Caco-2 (cell line): ENCODE measurements around the gene EPHX1. TPM values are rescaled to one million over a fixed set of nuclear protein-coding genes. Genes with fewer than 3 reads are reported as not detected.

Experiments
- BruUV-seq: library from RNA; stranded (reverse); fragments of 400-500 nt; replicated peaks from 2 replicates; lab custom pipeline; 2021; lab: Mats Ljungman, UMichigan
- CTCF ChIA-PET: fragments of 300-600 bp; sonication (Branson Sonifier 250); formaldehyde crosslinking; loops from one replicate; lab custom pipeline; 2022; ENCODE audit warnings: antibody characterized with exemption; lab: Charles Lee
- POLR2A ChIA-PET: fragments of 300-600 bp; sonication (Branson Sonifier 250); formaldehyde crosslinking; loops from one replicate; lab custom pipeline; 2022; ENCODE audit warnings: antibody characterized with exemption; lab: Charles Lee
- DNase-seq, 2 experiments: peaks; one replicate each; pipeline versions ENCODE4 v3.0.0 to v3.0.0-alpha.2; 2020 to 2022
- H3K27me3 ChIP-seq: replicated peaks from 2 replicates; pipeline ENCODE4 v1.6.0; 2011; ENCODE audit warnings: low read length; ENCODE audit not compliant: control insufficient read depth, insufficient read depth
- H3K36me3 ChIP-seq: 2 replicates; pipeline ENCODE4 v1.5.1; 2011; ENCODE audit warnings: low read length; ENCODE audit not compliant: control insufficient read depth, insufficient read depth
- H3K4me1 ChIP-seq: fragments of 250-450 bp; sonication (Bioruptor Pico); 2 replicates; pipeline ENCODE4 v1.5.1; 2020; ENCODE audit warnings: mild to moderate bottlenecking
- H3K4me3 ChIP-seq: 2 replicates; pipeline ENCODE4 v1.5.1; 2011; ENCODE audit warnings: low read depth, mild to moderate bottlenecking, control low read depth, low read length
- H3K9me3 ChIP-seq: fragments of 250-450 bp; sonication (Bioruptor Pico); 2 replicates; pipeline ENCODE4 v1.5.1; 2020; ENCODE audit warnings: mild to moderate bottlenecking, moderate library complexity
- H3K27ac Mint-ChIP-seq: one replicate; pipeline ENCODE4 v1.8.0; 2022; ENCODE audit warnings: mixed read lengths; ENCODE audit not compliant: unreplicated experiment
- H3K27me3 Mint-ChIP-seq: one replicate; pipeline ENCODE4 v1.8.0; 2022; ENCODE audit warnings: mixed read lengths; ENCODE audit not compliant: insufficient read depth, unreplicated experiment
- H3K36me3 Mint-ChIP-seq: one replicate; pipeline ENCODE4 v1.8.0; 2022; ENCODE audit warnings: mild to moderate bottlenecking, mixed read lengths; ENCODE audit not compliant: insufficient read depth, unreplicated experiment
- H3K4me1 Mint-ChIP-seq: one replicate; pipeline ENCODE4 v1.8.0; 2022; ENCODE audit warnings: low read depth, mixed read lengths; ENCODE audit not compliant: unreplicated experiment
- H3K4me3 Mint-ChIP-seq: one replicate; pipeline ENCODE4 v1.8.0; 2022; ENCODE audit warnings: mild to moderate bottlenecking, moderate library complexity, mixed read lengths; ENCODE audit not compliant: unreplicated experiment
- H3K9me3 Mint-ChIP-seq: one replicate; pipeline ENCODE4 v1.8.0; 2022; ENCODE audit warnings: mixed read lengths; ENCODE audit not compliant: unreplicated experiment
- intact Hi-C: fragments of 100-400 bp; cut with micrococcal nuclease; formaldehyde crosslinking; loops from one replicate; pipeline ENCODE4 v1.10.0; 2022; ENCODE audit not compliant: unreplicated experiment
- total RNA-seq: library from RNA; stranded (reverse); gene quantifications from 2 replicates; pipeline ENCODE4 v1.2.3, GENCODE V29; 2022
- TF ChIP-seq, protein P1 (sequence below), 2 experiments: fragments of 200-600 bp in 1 of 2; IDR thresholded peaks; 1 replicate in 1 of 2; 2 replicates in 1 of 2; pipeline versions ENCODE4 v1.5.1 to v1.8.0; 2011 to 2022; ENCODE audit warnings: antibody characterized with exemption in 1 of 2, control low read depth in 1 of 2, inconsistent platforms in 1 of 2, low read depth in 1 of 2, low read length in 1 of 2, mild to moderate bottlenecking in 1 of 2, moderate library complexity in 1 of 2; ENCODE audit not compliant: insufficient read depth in 1 of 2, severe bottlenecking in 1 of 2, unreplicated experiment in 1 of 2

The EPHX1 gene
- total RNA-seq, 1 experiment from 2014 or later: 88.5 TPM

DNA sequence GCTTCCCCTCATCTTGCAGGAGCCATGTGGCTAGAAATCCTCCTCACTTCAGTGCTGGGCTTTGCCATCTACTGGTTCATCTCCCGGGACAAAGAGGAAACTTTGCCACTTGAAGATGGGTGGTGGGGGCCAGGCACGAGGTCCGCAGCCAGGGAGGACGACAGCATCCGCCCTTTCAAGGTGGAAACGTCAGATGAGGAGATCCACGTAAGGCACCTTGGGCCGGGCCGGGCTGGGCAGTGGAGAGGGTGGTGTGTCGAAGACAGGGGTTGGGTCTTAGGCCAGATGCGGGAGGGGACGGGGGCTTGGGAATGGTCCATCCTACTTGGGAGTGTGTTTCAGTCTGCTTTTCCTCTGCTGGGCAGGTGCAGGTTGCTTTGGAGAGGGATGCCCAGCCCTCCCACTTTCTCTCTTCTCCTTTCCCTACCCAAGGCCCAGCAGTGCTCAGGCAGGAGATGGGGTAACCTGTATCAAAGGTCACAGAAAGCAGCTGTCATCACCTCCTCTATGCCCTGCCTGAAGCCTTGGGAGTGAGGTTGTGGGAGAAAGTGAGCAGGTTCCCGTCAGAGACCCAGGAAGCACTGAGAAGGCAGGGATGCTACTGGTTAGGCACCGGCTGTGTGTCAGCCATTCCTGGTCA, 18.9 kb downstream of the EPHX1 start:
- Mint-ChIP-seq H3K27ac (no peak overlapping the region), H3K27me3 (no peaks in the 10 kb centered on the region), H3K4me1 (peaks cover 7% of the 10 kb centered on the region), H3K4me3 (no peak overlapping the region), H3K36me3 (peaks cover 23% of the 10 kb centered on the region), H3K9me3 (no peaks in the 10 kb centered on the region)
- DNase-seq: peak in 1 of 2 experiments; percentile 23
- CTCF ChIA-PET: interaction anchor here (0.7 kb wide), 1 partner anchor 19 kb away, joined by 3 read pairs; the partner anchor contains the start of gene EPHX1
- Histone ChIP-seq H3K36me3 (no peaks in the 10 kb centered on the region; the same call in 1 of the 2 replicates), H3K4me3 (no peak overlapping the region), H3K9me3 (no peaks in the 10 kb centered on the region), H3K4me1 (peaks cover 15% of the 10 kb centered on the region), H3K27me3 (no peaks in the 10 kb centered on the region)
- intact Hi-C loops: no loop called here
- BruUV-seq: no TSS peak
- TF ChIP-seq, protein P1, sequence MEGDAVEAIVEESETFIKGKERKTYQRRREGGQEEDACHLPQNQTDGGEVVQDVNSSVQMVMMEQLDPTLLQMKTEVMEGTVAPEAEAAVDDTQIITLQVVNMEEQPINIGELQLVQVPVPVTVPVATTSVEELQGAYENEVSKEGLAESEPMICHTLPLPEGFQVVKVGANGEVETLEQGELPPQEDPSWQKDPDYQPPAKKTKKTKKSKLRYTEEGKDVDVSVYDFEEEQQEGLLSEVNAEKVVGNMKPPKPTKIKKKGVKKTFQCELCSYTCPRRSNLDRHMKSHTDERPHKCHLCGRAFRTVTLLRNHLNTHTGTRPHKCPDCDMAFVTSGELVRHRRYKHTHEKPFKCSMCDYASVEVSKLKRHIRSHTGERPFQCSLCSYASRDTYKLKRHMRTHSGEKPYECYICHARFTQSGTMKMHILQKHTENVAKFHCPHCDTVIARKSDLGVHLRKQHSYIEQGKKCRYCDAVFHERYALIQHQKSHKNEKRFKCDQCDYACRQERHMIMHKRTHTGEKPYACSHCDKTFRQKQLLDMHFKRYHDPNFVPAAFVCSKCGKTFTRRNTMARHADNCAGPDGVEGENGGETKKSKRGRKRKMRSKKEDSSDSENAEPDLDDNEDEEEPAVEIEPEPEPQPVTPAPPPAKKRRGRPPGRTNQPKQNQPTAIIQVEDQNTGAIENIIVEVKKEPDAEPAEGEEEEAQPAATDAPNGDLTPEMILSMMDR (IDR thresholded peaks at IDR 0.05; ENCODE audit: insufficient read depth in 1 of 2, low read depth in 1 of 2, low read length in 1 of 2, severe bottlenecking in 1 of 2, unreplicated experiment in 1 of 2): no peak
- POLR2A ChIA-PET: no interaction called here

DNA sequence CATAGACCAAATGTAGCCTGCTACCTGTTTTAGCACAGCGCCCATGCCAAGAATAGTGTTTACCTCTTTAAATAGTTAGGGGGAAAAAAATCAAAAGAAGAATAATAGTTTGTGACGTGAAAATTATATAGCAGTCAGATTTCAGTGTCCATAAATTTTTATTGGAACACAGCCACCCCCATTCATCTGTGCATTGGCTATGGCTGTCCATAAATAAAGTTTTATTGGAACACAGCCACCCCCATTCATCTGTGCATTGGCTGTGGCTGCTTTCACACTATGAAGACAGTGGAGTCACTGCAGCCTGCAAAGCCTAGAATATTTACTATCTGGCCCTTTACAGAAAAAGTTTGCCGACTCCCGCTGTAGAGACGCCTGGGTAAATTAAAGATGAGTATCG, 20.9 kb downstream of the EPHX1 start:
- no peaks in the 10 kb centered on the region for H3K9me3 Mint-ChIP-seq
- peaks cover 35% of the 10 kb centered on the region for H3K36me3 Mint-ChIP-seq
- TF ChIP-seq, protein P1 (IDR thresholded peaks at IDR 0.05; ENCODE audit: insufficient read depth in 1 of 2, low read depth in 1 of 2, low read length in 1 of 2, severe bottlenecking in 1 of 2, unreplicated experiment in 1 of 2): no peak
- no TSS peak for BruUV-seq
- no peak overlapping the region for H3K4me3 Mint-ChIP-seq
- Histone ChIP-seq H3K4me3 (no peak overlapping the region), H3K27me3 (no peaks in the 10 kb centered on the region), H3K9me3 (no peaks in the 10 kb centered on the region), H3K4me1 (peaks cover under 1% of the 10 kb centered on the region; the same call in 1 of the 2 replicates), H3K36me3 (no peaks in the 10 kb centered on the region; the same call in 1 of the 2 replicates)
- H3K4me1 Mint-ChIP-seq: no peaks in the 10 kb centered on the region
- intact Hi-C loops: no loop called here
- H3K27me3 Mint-ChIP-seq: no peaks in the 10 kb centered on the region
- POLR2A ChIA-PET: no interaction called here
- no peak for DNase-seq
- CTCF ChIA-PET: no interaction called here
- H3K27ac Mint-ChIP-seq: no peak overlapping the region

DNA sequence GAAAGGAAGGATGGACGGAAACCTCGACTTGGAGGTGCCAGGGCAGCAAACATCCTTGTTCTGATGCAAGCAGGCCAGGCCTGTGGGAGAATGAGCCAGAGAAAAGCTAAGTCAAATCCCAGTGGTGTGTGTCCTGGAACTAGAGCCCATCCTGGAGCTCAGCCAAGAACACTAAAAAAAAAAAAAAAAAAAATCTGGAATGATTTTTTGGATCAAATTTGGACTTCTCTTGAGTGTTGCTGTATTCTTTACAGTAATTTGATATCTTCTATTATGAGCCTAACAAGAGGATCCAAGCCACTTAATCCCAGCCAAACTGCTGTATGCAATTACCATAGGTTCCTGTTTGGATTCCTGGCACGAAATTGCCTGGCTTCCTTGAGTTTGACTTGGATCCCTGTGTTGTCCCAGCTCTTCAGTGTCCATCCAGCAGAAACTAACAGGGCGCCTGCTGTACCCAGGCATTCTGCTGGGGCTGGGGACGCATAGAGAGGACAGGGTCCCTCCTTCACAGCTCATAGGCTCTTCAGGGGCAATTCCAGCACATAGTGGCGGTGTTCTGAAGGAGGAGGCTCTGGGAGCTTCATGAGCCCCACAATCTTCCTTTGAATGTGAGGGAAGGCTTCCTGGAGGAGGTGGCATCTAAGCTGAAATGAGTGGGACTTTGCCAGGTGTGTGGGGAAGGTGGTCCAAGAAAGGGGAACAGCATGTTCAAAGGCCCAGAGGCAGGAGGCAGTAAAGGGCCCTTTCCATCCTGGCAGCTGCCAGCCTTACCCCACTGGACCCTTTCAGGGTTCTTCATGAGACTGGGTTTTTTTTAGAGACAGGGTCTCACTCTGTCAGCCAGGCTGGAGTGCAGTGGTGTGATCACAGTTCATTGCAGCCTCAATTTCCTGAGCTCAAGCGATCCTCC, 24.7 kb downstream of the EPHX1 start:
- H3K9me3 Mint-ChIP-seq: no peaks in the 10 kb centered on the region
- POLR2A ChIA-PET: interaction anchor here (0.6 kb wide), 1 partner anchor 39 kb away, joined by 3 read pairs; no protein-coding TSS in a partner anchor
- no peaks in the 10 kb centered on the region for H3K4me1 Mint-ChIP-seq
- no peaks in the 10 kb centered on the region for H3K27me3 ChIP-seq
- intact Hi-C loops: no loop called here
- BruUV-seq: no TSS peak
- no peak overlapping the region for H3K4me3 ChIP-seq
- no peak overlapping the region for H3K4me3 Mint-ChIP-seq
- no peaks in the 10 kb centered on the region for H3K9me3 ChIP-seq
- CTCF ChIA-PET: no interaction called here
- peaks cover 2% of the 10 kb centered on the region for H3K36me3 ChIP-seq
- H3K4me1 ChIP-seq: no peaks in the 10 kb centered on the region
- no peaks in the 10 kb centered on the region for H3K27me3 Mint-ChIP-seq
- TF ChIP-seq, protein P1 (IDR thresholded peaks at IDR 0.05; ENCODE audit: insufficient read depth in 1 of 2, low read depth in 1 of 2, low read length in 1 of 2, severe bottlenecking in 1 of 2, unreplicated experiment in 1 of 2): no peak
- DNase-seq: no peak
- no peak overlapping the region for H3K27ac Mint-ChIP-seq
- peaks cover 38% of the 10 kb centered on the region for H3K36me3 Mint-ChIP-seq
